A549 treated with GW870086 at 1 μM for 4 hours (cell line): ENCODE data around the gene ABCA7. TPM values are rescaled to one million over a fixed set of nuclear protein-coding genes. Genes with fewer than 3 reads are reported as not detected.

ENCODE experiments used
- total RNA-seq: library from RNA; stranded (reverse); fragments of 200-300 nt; extraction: Qiagen RNA extraction; gene quantifications from 5 replicates; pipeline ENCODE4 v1.2.3, GENCODE V29; 2022; ENCODE audit warnings: low read depth

The ABCA7 gene
- 14.9 to 17.5 TPM (median 16.8 TPM) in 5 replicates for total RNA-seq

GRCh38 chr19:1039646-1040475 lies at the start of gene ABCA7:
Gene ABCA7 (plus strand): TSS chr19:1040107. CDS start chr19:1041362, 1,255 bp downstream.

GRCh38 chr19:1000095-1000494 lies 39.8 kb upstream of the ABCA7 start, which contains the start of gene GRIN3B:
Gene GRIN3B (plus strand): TSS chr19:1000419. CDS start chr19:1000438, 19 bp downstream.

GRCh38 chr19:1020868-1021425 lies 19.0 kb upstream of the ABCA7 start, which contains the start of gene TMEM259:
Gene TMEM259 (minus strand): TSS chr19:1021123. CDS start chr19:1020996, 127 bp downstream.

GRCh38 chr19:1025960-1026782 lies 13.7 kb upstream of the ABCA7 start, which contains the start of gene CNN2:
Gene CNN2 (plus strand): TSS chr19:1026608. CDS start chr19:1026662, 54 bp downstream.

GRCh38 chr19:1066748-1067340 lies 26.9 kb downstream of the ABCA7 start, which contains the start of gene ARHGAP45:
Gene ARHGAP45 (plus strand): TSS chr19:1067167. CDS start chr19:1067406, 239 bp downstream.

GRCh38 chr19:1094978-1095701 lies 55.2 kb downstream of the ABCA7 start, which contains the start of gene POLR2E:
Gene POLR2E (minus strand): TSS chr19:1095375. CDS start chr19:1095315, 60 bp downstream.

GRCh38 chr19:1103708-1104310 lies 63.9 kb downstream of the ABCA7 start, which contains the start of gene GPX4:
Gene GPX4 (plus strand): TSS chr19:1103994. CDS start chr19:1104044, 50 bp downstream.

Other genes starting within 250 kb of the ABCA7 start
- gene PTBP1, start 242.7 kb upstream of the ABCA7 start, total RNA-seq: 206 to 217 TPM (median 211 TPM) in 5 replicates
- 2.3 to 5.5 TPM (median 4.8 TPM) in 5 replicates for gene PLPPR3, start 218.2 kb upstream of the ABCA7 start, total RNA-seq
- 0.15 to 0.41 TPM (median 0.35 TPM) in 4 of 5 replicates, not detected in the other for gene AZU1, start 212.3 kb upstream of the ABCA7 start, total RNA-seq
- gene PRTN3, start 199.1 kb upstream of the ABCA7 start, total RNA-seq: 0.47 to 0.77 TPM (median 0.60 TPM) in 5 replicates
- 0.16 to 0.30 TPM (median 0.29 TPM) in 3 of 5 replicates, not detected in the others for gene ELANE, start 187.8 kb upstream of the ABCA7 start, total RNA-seq
- gene CFD, start 180.4 kb upstream of the ABCA7 start, total RNA-seq: 11.2 to 22.1 TPM (median 21.4 TPM) in 5 replicates
- gene MED16, start 146.9 kb upstream of the ABCA7 start, total RNA-seq: 14.8 to 22.3 TPM (median 21.5 TPM) in 5 replicates
- gene RNU6-9, start 146.6 kb upstream of the ABCA7 start, total RNA-seq: not detected in 5 replicates
- 28.8 to 49.8 TPM (median 38.1 TPM) in 5 replicates for gene R3HDM4, start 126.9 kb upstream of the ABCA7 start, total RNA-seq
- 0.18 to 0.67 TPM (median 0.39 TPM) in 5 replicates for gene KISS1R, start 122.8 kb upstream of the ABCA7 start, total RNA-seq
- 3.3 to 7.1 TPM (median 5.4 TPM) in 5 replicates for gene ARID3A, start 114.1 kb upstream of the ABCA7 start, total RNA-seq
- 46.9 to 74.3 TPM (median 68.3 TPM) in 5 replicates for gene WDR18, start 55.8 kb upstream of the ABCA7 start, total RNA-seq
- 1.8 to 3.2 TPM (median 2.6 TPM) in 5 replicates for gene GRIN3B, start 39.7 kb upstream of the ABCA7 start, total RNA-seq
- gene TMEM259, start 19.0 kb upstream of the ABCA7 start, total RNA-seq: 84.8 to 128 TPM (median 125 TPM) in 5 replicates
- not detected in 5 replicates for gene RNU6-2, start 18.6 kb upstream of the ABCA7 start, total RNA-seq
- 77.5 to 88.2 TPM (median 83.4 TPM) in 5 replicates for gene CNN2, start 13.5 kb upstream of the ABCA7 start, total RNA-seq
- gene ARHGAP45, start 27.1 kb downstream of the ABCA7 start, total RNA-seq: 2.8 to 4.7 TPM (median 4.4 TPM) in 5 replicates
- 180 to 261 TPM (median 238 TPM) in 5 replicates for gene POLR2E, start 55.3 kb downstream of the ABCA7 start, total RNA-seq
- 452 to 503 TPM (median 489 TPM) in 5 replicates for gene GPX4, start 63.9 kb downstream of the ABCA7 start, total RNA-seq
- 25.0 to 38.4 TPM (median 37.0 TPM) in 5 replicates for gene SBNO2, start 134.2 kb downstream of the ABCA7 start, total RNA-seq
- 30.8 to 36.4 TPM (median 36.1 TPM) in 5 replicates for gene STK11, start 165.7 kb downstream of the ABCA7 start, total RNA-seq
- gene CBARP, start 197.9 kb downstream of the ABCA7 start, total RNA-seq: 2.2 to 4.3 TPM (median 4.1 TPM) in 5 replicates
- gene ATP5F1D, start 201.6 kb downstream of the ABCA7 start, total RNA-seq: 99.5 to 201 TPM (median 159 TPM) in 5 replicates
- 42.4 to 55.4 TPM (median 51.8 TPM) in 5 replicates for gene MIDN, start 208.5 kb downstream of the ABCA7 start, total RNA-seq
- 89.3 to 186 TPM (median 97.4 TPM) in 5 replicates for gene CIRBP, start 229.2 kb downstream of the ABCA7 start, total RNA-seq
- 50.5 to 98.6 TPM (median 76.3 TPM) in 5 replicates for gene FAM174C, start 235.4 kb downstream of the ABCA7 start, total RNA-seq
- gene EFNA2, start 245.8 kb downstream of the ABCA7 start, total RNA-seq: 1.0 to 2.1 TPM (median 1.8 TPM) in 5 replicates